NCI-H345 treated with DMSO at 0.1 percent for 48 hours (cell line): ENCODE data around the gene PALD1.
"Not testable (repeated sequence)": the region's sequence is repeated elsewhere in the genome, so short reads cannot be mapped to it uniquely, and the experiment has no call there.

Experiments used
- DNase-seq: peaks from one replicate; lab custom pipeline; 2025; ENCODE audit not compliant: unreplicated experiment; lab: John Stamatoyannopoulos, UW

Gene PALD1

DNA sequence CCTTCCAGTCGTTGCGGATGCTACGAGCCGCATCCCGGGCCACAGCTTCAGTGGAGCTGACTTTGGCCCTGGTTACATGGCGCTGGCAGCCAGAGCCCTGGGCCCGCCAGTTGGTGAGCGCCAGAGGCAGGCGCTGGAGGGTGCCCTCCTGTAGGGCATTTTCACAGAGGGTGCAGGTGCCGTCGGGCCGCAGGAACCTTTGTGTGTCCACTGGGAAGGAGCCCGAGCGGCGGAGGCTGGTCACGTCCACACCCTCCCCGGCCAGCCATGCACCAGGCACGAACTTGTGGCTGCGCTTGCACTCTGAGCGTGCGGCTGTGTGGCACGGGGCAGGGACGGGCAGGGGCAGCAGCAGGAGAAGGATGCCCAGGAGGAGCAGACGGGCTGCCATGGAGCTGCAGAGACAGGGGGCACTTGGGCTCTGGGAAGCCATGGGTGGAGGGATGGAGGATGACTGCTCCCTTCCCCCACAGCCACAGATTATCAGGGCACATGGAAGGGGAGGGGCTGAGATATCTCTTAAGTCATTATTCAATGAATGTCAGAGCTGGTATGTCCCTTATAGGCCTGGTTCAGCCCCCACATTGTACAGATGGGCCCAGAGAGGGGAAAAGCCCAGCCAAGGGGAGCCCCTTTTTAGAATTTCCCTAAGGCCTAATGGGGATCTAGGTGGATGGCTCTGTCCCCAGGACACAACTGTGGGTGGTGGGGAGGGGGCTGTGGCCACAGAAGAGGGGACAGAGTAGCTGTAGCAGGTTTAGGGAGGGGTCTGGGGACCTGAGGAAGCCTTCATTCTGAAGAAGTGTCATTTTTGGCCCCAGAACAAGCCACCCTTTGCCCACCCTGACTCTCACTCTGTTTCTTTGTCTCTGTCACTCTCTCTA lies 122.2 kb downstream of the PALD1 start:
- DNase-seq, result no peak

GRCh38 chr10:70601746-70602145 lies 123.2 kb downstream of the PALD1 start:
- DNase-seq, result no peak

GRCh38 chr10:70602665-70603448 lies 124.3 kb downstream of the PALD1 start, which contains the start of gene PRF1:
PRF1 (minus strand) TSS chr10:70602741; CDS start chr10:70600902, 1,839 bp downstream.
- DNase-seq, result no peak

GRCh38 chr10:70603449-70603801 lies 124.9 kb downstream of the PALD1 start:
- no peak for DNase-seq

DNA sequence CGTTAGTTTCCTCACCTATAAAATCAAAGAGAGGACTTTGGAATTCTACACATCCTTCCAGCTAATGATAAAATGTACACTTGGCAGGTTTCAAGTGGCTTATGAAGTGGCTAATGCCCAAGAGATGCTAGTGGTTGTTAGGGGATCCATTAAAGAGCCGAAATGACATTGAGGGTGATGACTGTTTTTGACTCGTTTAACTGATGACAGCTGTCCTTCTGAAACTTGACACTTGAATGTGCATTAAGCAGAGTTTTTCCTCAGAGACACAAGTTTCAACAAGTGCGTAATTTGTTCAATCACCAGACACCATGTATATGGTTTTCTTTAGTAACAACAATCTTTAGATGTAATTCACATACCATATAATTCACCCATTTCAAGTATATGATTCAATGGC lies 125.5 kb downstream of the PALD1 start:
- no peak for DNase-seq

- no peak for DNase-seq
Observed at GRCh38 chr10:70605161-70605560, 126.6 kb downstream of the PALD1 start.

DNA sequence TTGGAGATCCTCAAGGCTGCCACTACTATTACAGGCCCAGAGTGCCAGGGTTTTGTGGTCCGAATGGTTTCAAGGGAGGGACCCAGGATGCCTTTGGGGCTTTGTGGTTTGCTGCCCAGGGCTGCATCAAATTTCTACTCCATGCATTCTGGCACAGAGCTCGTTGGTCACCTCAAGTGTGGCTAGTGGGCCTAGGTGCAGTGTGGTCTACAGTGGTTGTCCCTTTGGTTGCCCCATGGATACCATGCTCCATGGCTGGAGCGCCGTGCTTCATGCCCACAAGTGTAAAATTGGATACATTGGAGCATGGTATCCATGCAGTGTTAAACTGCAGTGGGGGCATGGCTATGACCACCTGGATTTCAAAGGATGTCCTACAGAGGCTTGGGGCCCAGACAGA lies 129.4 kb downstream of the PALD1 start:
- DNase-seq, result no peak

- no peak for DNase-seq
Observed at GRCh38 chr10:70613941-70614340, 135.4 kb downstream of the PALD1 start.

DNA sequence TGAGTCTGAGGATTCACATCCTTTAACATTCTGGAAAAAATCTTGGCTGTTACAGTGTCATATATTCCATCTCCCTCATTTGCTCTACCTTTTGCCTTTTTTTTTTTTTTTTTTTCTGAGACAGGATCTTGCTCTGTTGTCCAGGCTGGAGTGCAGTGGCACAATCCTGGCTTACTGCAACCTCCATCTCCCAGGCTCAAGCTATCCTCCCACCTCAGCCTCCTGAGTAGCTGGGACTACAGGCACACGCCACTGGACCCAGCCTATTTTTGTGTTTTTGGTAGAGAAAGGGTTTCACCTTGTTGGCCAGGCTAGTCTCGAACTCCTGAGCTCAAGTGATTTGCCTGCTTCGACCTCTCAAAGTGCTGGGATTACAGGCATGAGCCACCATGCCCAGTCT lies 135.8 kb downstream of the PALD1 start:
- not testable (repeated sequence) for DNase-seq

DNA sequence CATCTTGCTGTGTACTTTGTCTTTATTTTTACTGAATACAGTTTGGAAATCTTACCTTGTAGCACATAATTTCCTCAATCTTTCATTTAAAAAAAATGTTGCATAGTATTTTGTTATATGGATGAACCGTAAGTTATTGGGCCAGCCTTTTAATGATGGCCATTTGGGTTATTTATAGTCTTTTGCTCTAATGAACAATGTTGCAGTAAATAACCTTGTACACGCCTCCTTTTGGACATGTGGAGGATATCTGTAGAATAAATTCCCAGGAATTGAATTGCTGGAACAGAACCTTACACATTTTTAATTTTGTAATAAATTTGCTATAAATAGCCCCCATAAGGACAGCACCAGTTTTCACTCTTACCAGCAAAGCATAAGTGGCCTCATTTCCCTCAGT lies 136.6 kb downstream of the PALD1 start:
- DNase-seq, result no peak

DNA sequence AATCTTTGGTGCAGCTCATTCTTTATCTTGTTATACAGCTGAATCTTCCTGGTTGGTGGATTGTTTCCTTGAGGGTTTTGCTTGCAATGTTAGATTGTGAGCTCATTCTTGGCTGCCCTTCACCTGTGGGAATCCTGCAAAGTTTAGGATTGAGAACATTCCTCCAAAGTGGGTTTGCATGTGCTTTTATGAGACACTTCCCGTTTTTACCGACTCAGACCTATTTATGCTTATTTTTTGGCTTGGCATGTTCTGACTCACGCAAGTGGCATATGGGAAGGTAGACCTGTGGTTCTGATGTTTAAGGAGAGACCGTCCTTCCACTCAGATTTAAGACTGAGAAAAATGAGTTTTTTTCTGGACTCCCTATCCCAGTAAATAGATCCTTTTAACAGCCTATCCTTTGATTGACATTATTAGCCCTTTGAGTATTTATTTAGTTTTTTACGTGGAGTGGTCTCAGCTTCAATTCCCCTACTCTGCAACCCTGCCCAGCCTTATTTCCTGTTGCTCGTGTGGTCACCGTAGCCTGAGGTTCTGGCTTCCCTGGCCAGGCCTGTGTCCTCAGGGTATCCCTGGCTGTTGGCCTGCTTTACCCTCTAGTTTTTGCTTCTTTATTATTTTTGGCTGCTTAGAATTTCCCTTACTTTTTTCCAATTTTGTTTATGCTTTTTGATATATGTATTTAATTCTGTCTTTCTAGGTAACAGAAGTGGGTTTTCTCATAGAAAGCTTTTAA lies 137.4 kb downstream of the PALD1 start:
- DNase-seq, result no peak

- DNase-seq, result no peak
Observed at GRCh38 chr10:70616761-70617160, 138.2 kb downstream of the PALD1 start.
